HG03025 (cell line): ENCODE data around the gene PRELP.
"Not testable (repeated sequence)": the region's sequence is repeated elsewhere in the genome, so short reads cannot be mapped to it uniquely, and the experiment has no call there.

Experiments
- ATAC-seq: cut with Tn5 transposase; IDR thresholded peaks from one replicate; pipeline ENCODE4 v1.9.1; 2021; ENCODE audit warnings: mild to moderate bottlenecking, moderate library complexity; ENCODE audit not compliant: unreplicated experiment, low FRiP score

PRELP gene

GRCh38 chr1:203475012-203475981 is at the start of gene PRELP:
PRELP (plus strand) TSS chr1:203475806; CDS start chr1:203483185, 7,379 bp downstream.
- ATAC-seq = no peak

GRCh38 chr1:203426366-203426765 is 49.2 kb upstream of the PRELP start:
- no peak for ATAC-seq

- ATAC-seq = no peak
These were observed 48.7 kb upstream of the PRELP start for GRCh38 chr1:203426870-203427269.

DNA sequence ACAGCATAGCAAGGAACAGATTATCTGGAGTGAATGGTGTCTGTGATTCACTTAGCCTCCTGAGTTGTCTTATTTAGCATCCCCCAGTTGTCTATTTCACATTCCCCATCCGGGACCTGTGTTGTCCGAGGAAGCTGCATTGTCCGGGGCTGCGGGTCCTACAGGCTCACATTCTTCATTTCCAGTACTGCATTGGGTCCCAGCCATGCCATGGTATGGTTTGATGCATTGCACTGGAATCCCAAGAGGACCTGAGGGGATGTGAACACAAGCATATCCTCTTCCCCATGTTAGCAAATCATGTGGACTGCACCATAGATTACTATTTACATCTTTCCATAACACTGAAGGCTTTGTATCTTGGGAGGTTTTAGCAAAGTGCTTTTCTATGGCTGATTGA is 48.2 kb upstream of the PRELP start:
- ATAC-seq = no peak

- ATAC-seq = no peak
These were observed 46.5 kb upstream of the PRELP start for GRCh38 chr1:203428981-203429599.

GRCh38 chr1:203435615-203436014 is 40.0 kb upstream of the PRELP start:
- ATAC-seq = no peak

- no peak for ATAC-seq
These were observed 37.8 kb upstream of the PRELP start for GRCh38 chr1:203437696-203438315.

- no peak for ATAC-seq
These were observed 36.4 kb upstream of the PRELP start for GRCh38 chr1:203439131-203439730.

DNA sequence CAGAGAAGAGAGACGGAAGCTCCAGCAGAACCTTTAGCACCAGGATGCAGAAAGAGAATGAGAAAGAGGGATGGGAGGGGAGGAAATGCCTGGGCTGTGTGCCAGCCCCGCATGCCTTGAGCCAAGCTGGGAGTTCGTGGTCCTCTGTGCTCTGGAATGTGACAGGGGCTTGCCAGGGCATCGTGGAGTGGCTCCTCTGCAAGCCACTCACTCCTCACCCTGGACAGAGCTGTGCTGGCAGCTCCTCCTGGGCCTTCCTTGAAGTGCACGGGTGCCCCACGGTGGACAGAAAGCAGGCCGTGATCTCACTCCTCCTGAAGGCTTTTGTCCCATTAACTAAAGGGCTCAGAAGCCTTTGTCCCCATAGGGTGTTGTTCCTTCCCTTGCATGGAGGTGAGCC is 34.8 kb upstream of the PRELP start:
- ATAC-seq = no peak

DNA sequence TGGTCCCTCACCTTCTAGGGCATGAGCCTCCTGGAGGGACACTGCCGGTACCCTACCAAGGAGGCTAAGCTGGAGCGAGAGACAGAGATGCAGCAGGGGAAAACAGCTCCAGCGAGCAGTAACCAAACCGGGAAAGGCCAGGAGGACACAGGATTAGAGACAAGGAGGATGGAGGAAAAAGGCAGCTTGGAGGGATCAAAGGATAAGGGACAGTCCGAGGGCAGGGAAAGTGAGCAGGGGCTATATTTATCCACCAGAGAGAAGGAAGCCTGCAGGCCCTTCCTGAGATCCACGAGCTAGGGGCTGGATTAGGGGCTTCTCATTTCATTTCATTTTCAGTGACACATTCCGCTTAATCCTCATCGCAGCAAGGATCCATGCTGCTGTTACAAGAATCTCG is 33.8 kb upstream of the PRELP start:
- no peak for ATAC-seq

GRCh38 chr1:203442821-203443220 is 32.8 kb upstream of the PRELP start:
- ATAC-seq = no peak

DNA sequence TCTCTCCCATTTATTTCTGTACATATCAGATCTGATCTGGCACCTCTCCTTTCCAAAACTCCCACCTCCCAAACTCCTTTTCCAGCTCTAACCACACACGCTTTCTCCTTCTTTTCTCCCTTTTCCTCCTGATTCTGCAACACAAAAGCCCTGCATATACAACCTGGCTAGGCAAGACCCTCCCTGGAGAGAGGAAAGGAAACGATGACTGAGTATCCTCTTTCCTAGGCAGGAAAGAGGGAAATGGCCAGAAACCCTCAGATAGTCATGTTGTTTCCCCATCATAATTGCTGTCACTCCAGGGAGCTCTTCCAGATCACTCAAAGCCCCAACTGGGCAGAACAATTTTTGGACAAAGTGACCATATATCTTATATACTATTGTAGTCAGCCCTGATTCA is 32.3 kb upstream of the PRELP start:
- no peak for ATAC-seq

GRCh38 chr1:203444171-203444576 is 31.4 kb upstream of the PRELP start:
- no peak for ATAC-seq

- ATAC-seq = no peak
These were observed 28.5 kb upstream of the PRELP start for GRCh38 chr1:203447151-203447550.

DNA sequence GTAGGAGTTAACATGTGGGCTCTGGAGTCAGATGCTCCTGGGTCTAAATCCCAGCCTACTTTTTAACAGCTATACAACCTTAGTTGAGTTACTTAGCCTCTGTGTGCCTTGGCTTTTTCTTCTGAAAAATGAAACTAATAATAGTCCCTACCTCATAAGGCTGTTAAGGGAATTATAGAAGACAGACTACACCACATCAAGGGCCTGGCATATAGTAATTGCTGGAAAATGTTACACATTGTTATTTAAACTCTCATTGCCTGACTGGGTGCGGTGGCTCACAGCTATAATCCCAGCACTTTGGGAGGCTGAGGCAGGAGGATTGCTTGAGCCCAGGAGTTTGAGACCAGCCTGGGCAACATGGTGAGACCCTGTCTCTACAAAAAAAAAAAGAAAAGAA is 28.0 kb upstream of the PRELP start:
- not testable (repeated sequence) for ATAC-seq

DNA sequence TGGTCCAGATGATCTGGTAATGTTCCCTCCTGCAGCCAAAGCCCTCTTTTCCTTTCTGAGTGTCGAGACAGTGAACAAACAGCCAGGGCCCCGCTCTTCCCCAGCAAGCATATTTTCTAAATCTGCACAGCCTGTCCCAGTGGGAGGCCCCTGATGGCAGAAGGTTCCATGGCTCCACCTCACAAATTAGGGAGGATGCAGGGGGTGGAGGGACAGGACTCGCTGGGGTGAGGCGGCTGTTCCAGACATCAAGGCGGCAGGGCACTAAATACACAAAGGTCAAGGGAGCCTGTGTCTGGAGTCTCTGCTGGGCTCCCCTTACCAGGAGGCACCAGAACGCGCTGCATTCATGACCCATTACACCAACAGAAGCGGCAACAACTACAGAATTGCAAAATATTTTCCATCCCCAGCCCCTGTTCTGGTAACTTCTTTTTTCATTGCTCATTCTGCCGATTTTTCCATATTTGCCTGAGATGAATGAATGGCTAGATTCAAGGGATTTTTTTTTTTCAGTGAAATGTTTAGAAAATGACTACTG is 27.0 kb upstream of the PRELP start:
- ATAC-seq = no peak

DNA sequence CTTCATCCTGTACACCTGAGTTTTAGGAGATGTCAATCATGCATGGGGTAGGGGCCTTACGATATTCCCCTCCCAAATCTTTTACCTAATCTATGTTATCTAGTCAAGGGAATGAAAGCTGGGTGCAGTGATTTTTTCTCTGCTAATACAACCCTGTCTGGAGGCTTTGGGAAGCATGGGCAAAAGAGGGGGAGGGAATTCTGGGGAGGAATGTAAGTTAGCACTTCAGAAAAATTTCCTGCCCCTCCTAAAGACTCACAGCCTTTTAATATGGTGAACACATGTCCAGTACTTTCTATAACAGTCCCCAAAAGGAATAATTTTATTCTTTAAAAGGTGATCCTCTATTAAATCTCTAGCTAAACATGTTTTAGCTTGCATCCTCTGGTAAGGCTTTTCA is 25.6 kb upstream of the PRELP start:
- no peak for ATAC-seq

GRCh38 chr1:203450479-203451149 is 25.0 kb upstream of the PRELP start:
- no peak for ATAC-seq

GRCh38 chr1:203451836-203452784 is 23.5 kb upstream of the PRELP start:
- ATAC-seq = no peak
